Measurements from ENCODE around the gene RIN3. TPM values are rescaled to one million over a fixed set of nuclear protein-coding genes. Genes with fewer than 3 reads are reported as not detected.

RIN3 gene
- total RNA-seq, 3 donors from 2014 or later: 10.7 to 19.7 (median 12.1) TPM

DNA sequence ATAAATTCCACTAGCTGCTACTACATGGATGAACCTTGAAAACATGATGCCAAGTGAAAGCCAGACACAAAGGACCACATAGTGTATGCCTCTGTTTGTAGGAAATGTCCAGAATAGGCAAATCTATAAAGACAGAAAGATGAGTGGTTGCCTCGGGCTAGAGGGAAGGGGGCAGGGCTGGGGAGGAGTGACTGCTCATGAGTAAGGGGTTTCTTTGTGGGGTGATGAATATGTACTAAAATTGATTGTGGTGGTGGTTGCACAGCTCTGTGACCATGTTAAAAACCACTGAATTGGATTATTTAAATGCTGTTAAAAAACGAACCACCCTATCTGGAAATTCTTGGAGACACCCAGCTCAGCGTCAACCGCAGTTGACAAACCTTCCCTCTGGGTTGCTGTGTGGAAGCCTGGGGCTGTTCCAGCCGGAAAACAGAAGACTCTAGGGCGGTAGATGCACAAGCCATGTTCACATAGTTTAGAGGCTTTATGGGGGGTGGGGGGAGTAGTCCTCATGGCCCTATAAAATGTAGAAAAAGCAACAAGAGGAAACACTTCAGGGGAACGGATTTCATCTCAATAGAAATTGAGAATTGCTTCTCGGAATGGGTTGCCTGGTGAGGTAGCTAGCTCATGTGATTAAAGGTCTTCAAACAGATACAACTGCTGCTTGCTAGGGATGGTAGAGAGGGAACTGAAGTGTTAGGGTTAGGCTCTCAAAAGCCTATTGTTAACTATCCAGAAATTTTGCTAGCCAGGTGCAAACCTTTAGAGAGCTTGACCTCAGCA lies 29.4 kb downstream of the RIN3 start:
- no peak overlapping the region for H3K27ac ChIP-seq
- no peak for TF ChIP-seq POLR2A (IDR thresholded peaks at IDR 0.05)
- no peak for TF ChIP-seq POLR2AphosphoS5 (IDR thresholded peaks at IDR 0.05)
- no peak for TF ChIP-seq CTCF (IDR thresholded peaks at IDR 0.05)
- no peak for DNase-seq (ENCODE audit: low spot score in 2 of 2)
- peaks cover 0 to 13% of the 10 kb centered on the region in 2 donors for H3K4me1 ChIP-seq
- intact Hi-C loops (cut with DNase I; ENCODE audit: low total_unique reads): no loop called here
- no peaks in the 10 kb centered on the region for H3K27me3 ChIP-seq
- no peaks in the 10 kb centered on the region for H3K36me3 ChIP-seq
- H3K4me3 ChIP-seq: no peak overlapping the region
- H3K9me3 ChIP-seq: no peaks in the 10 kb centered on the region

DNA sequence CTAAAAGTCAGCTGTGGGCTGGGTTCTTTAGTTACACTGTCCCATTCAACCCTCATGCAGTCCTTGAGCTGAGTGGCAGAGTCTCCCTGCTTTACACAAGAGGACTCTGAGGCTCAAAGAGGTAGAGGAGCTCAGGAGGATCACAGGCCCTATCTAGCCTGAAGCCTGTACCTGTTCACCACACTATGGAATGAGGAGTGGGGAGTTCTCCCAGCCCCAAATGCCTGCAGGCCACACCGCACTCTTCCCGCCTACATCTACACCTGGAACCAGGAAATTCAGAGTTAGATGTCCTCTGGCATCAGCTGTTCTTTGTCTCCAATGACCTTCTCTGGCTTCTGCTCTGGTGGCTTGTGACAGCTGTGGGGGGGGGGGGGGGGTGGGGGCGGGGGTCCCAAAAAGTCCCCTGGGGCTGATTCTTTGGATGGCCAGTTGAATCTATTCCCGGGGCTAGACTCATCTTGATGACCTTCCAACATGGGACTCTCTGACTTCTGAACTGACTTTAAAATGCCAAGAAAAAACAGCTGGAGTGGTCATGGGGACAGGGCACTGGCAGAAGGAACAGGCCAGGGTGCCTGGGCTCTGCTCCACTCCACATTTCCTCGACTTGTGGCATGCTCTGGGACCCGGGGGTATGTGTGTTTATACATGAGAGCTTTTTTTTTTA lies 30.6 kb downstream of the RIN3 start:
- Histone ChIP-seq H3K27me3 (no peaks in the 10 kb centered on the region), H3K9me3 (no peaks in the 10 kb centered on the region), H3K4me3 (no peak overlapping the region), H3K36me3 (no peaks in the 10 kb centered on the region), H3K4me1 (peaks cover under 1 to 13% of the 10 kb centered on the region in 2 donors), H3K27ac (peak overlapping the region; percentile 58 to 62)
- DNase-seq (ENCODE audit: low spot score in 2 of 2): peak in 1 of 2 donors; percentile 49
- TF ChIP-seq POLR2AphosphoS5 (IDR thresholded peaks at IDR 0.05) (no peak), CTCF (IDR thresholded peaks at IDR 0.05) (no peak), POLR2A (IDR thresholded peaks at IDR 0.05) (no peak)
- intact Hi-C loops (cut with DNase I; ENCODE audit: low total_unique reads): no loop called here

DNA sequence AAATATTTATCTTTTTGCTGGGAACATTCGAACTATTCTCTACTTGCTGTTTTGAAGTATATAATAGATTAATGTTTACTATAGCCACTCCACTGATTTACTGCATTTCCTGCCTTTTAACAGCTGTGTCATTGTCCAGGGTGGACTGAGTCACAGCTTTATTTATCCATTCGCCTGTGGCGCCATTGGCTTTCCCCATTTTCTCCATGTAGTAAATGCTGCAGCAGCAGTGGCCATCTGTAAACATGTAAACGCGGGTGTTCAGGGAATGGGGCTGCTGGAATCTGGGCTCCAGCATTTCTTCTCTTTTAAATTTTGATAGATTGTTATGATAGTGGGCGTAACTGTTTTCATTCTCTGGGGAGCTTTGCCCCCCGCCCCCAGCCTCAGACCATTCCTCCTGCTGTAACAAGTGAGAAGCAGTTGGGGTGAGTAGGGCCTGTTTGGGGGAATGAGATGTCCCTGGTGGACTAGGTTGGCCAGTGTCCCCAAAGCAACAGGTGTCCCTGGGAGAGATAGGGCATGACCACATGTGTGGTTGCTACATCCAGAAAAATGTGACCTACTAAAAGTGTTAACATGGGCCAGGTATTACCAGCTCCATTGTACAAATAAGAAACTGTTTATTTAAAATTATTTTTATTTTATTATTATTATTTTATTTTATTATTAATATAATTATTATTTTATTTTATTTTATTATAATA lies 32.9 kb downstream of the RIN3 start:
- intact Hi-C loops (cut with DNase I; ENCODE audit: low total_unique reads): no loop called here
- no peak overlapping the region for H3K4me3 ChIP-seq
- TF ChIP-seq POLR2A (IDR thresholded peaks at IDR 0.05): no peak
- no peak for TF ChIP-seq POLR2AphosphoS5 (IDR thresholded peaks at IDR 0.05)
- no peak for TF ChIP-seq CTCF (IDR thresholded peaks at IDR 0.05)
- DNase-seq (ENCODE audit: low spot score in 2 of 2): no peak
- no peaks in the 10 kb centered on the region for H3K27me3 ChIP-seq
- H3K36me3 ChIP-seq: no peaks in the 10 kb centered on the region
- H3K9me3 ChIP-seq: no peaks in the 10 kb centered on the region
- H3K4me1 ChIP-seq: peaks cover 0 to 4% of the 10 kb centered on the region in 2 donors
- H3K27ac ChIP-seq: no peak overlapping the region

GRCh38 chr14:92549105-92549858 lies 35.7 kb downstream of the RIN3 start:
- H3K36me3 ChIP-seq: no peaks in the 10 kb centered on the region
- DNase-seq (ENCODE audit: low spot score in 2 of 2): no peak
- H3K4me3 ChIP-seq: peak overlapping the region in 1 of 3 donors; percentile 45
- TF ChIP-seq POLR2AphosphoS5 (IDR thresholded peaks at IDR 0.05) (no peak), CTCF (IDR thresholded peaks at IDR 0.05) (no peak), POLR2A (IDR thresholded peaks at IDR 0.05) (no peak)
- peak overlapping the region; percentile 48 to 84 for H3K27ac ChIP-seq
- H3K4me1 ChIP-seq: peaks cover 0 to 4% of the 10 kb centered on the region in 2 donors
- intact Hi-C loops (cut with DNase I; ENCODE audit: low total_unique reads): no loop called here
- H3K9me3 ChIP-seq: no peaks in the 10 kb centered on the region
- H3K27me3 ChIP-seq: no peaks in the 10 kb centered on the region
